ENCODE measurements around the gene LAMB2.

The LAMB2 gene

GRCh38 chr3:49120096-49120437, 12.8 kb downstream of the LAMB2 start:
- no peak for DNase-seq

- no peak for DNase-seq
Measured at GRCh38 chr3:49119439-49119838, 13.4 kb downstream of the LAMB2 start.

GRCh38 chr3:49119036-49119435, 13.8 kb downstream of the LAMB2 start:
- no peak for DNase-seq

- DNase-seq: no peak
Measured at GRCh38 chr3:49112262-49112661, 20.6 kb downstream of the LAMB2 start.

- DNase-seq: no peak
Measured at GRCh38 chr3:49111347-49111746, 21.5 kb downstream of the LAMB2 start.

- no peak for DNase-seq
Measured at GRCh38 chr3:49110780-49111179, 22.1 kb downstream of the LAMB2 start.

GRCh38 chr3:49108346-49108745, 24.5 kb downstream of the LAMB2 start:
- no peak for DNase-seq

- DNase-seq: peak; percentile 94
Measured at GRCh38 chr3:49104427-49105291, 28.2 kb downstream of the LAMB2 start, which contains the start of gene QARS1. Gene QARS1 (minus strand): TSS chr3:49104757. CDS start chr3:49104733, 24 bp downstream.

- no peak for DNase-seq
Measured at GRCh38 chr3:49104052-49104426, 28.8 kb downstream of the LAMB2 start.

- no peak for DNase-seq
Measured at GRCh38 chr3:49100046-49100615, 32.7 kb downstream of the LAMB2 start.

GRCh38 chr3:49098910-49099630, 33.8 kb downstream of the LAMB2 start:
- DNase-seq: no peak

GRCh38 chr3:49098429-49098828, 34.4 kb downstream of the LAMB2 start:
- peak; percentile 28 for DNase-seq

GRCh38 chr3:49093853-49094767, 38.7 kb downstream of the LAMB2 start, which contains the start of gene QRICH1:
Gene QRICH1 (minus strand): TSS chr3:49094071. CDS start chr3:49077017, 17,054 bp downstream.
- DNase-seq: peak; percentile 99

- peak; percentile 80 for DNase-seq
Measured at GRCh38 chr3:49092938-49093852, 39.7 kb downstream of the LAMB2 start.

GRCh38 chr3:49081429-49081828, 51.4 kb downstream of the LAMB2 start:
- no peak for DNase-seq

GRCh38 chr3:49079270-49079669, 53.6 kb downstream of the LAMB2 start:
- no peak for DNase-seq

- no peak for DNase-seq
Measured at GRCh38 chr3:49076646-49077045, 56.2 kb downstream of the LAMB2 start.

- no peak for DNase-seq
Measured at GRCh38 chr3:49076116-49076515, 56.7 kb downstream of the LAMB2 start.
